ENCODE results near the gene TBX1. TPM values are rescaled to one million over a fixed set of nuclear protein-coding genes. Genes with fewer than 3 reads are reported as not detected.

The TBX1 gene
- total and polyA plus RNA-seq, 10 of the 15 experiments (the other 5 are each of a cell fraction or from before 2014, with no cell fraction given), result not detected

- no peak for TF ChIP-seq BRCA1 (IDR thresholded peaks at IDR 0.05; ENCODE audit: low read depth, low read length)
- TF ChIP-seq ZNF687 (IDR thresholded peaks at IDR 0.05), result no peak
- no peak for TF ChIP-seq SMAD5 (IDR thresholded peaks at IDR 0.05; ENCODE audit: low read depth)
- no peak for TF ChIP-seq E2F8 (IDR thresholded peaks at IDR 0.05; ENCODE audit: low read depth, partially characterized antibody)
- no peak for TF ChIP-seq TARDBP (IDR thresholded peaks at IDR 0.05; ENCODE audit: borderline replicate concordance)
- no peak for TF ChIP-seq RELB (IDR thresholded peaks at IDR 0.05; ENCODE audit: low read depth)
- no peak for TF ChIP-seq WRNIP1 (IDR thresholded peaks at IDR 0.05; ENCODE audit: borderline replicate concordance, low read depth, low read length)
- TF ChIP-seq RAD51 (IDR thresholded peaks at IDR 0.05), result no peak
- no peak for TF ChIP-seq SIN3A (IDR thresholded peaks at IDR 0.05; ENCODE audit: low read depth, low read length)
Measured at GRCh38 chr22:19816372-19817119, 56.0 kb downstream of the TBX1 start (continued).

Other genes starting within 250 kb of the TBX1 start
- gene CLDN5, start 236.4 kb upstream of the TBX1 start, total RNA-seq (2014; rRNA removed), result not detected in 2 replicates
- gene CLDN5, start 236.4 kb upstream of the TBX1 start, total RNA-seq (2014; rRNA removed; fragmentation: Illumina TruSeq; extraction: Trizol), result not detected in 2 replicates
- gene CLDN5, start 236.4 kb upstream of the TBX1 start, total RNA-seq (2021), result 0.15 TPM in 1 of 2 replicates, not detected in the other
- not detected in 2 replicates for gene CLDN5, start 236.4 kb upstream of the TBX1 start, polyA plus RNA-seq (2011; rRNA removed)
- not detected in 2 replicates for gene CLDN5, start 236.4 kb upstream of the TBX1 start, polyA plus RNA-seq (2014; fragmentation: Illumina TruSeq; extraction: Trizol)
- not detected for gene CLDN5, start 236.4 kb upstream of the TBX1 start, polyA plus RNA-seq (2014; fragmentation: Nextera tagmentation; extraction: Ambion mirVana)
- not detected in 2 replicates for gene CLDN5, start 236.4 kb upstream of the TBX1 start, polyA plus RNA-seq (2014; rRNA removed)
- not detected for gene CLDN5, start 236.4 kb upstream of the TBX1 start, polyA plus RNA-seq (2016; fragmentation: Nextera tagmentation; extraction: Ambion mirVana)
- gene SEPTIN5, start 46.3 kb upstream of the TBX1 start, total RNA-seq (2014; rRNA removed), result 0.34 and 0.65 TPM in 2 replicates
- 0.13 and 0.51 TPM in 2 replicates for gene SEPTIN5, start 46.3 kb upstream of the TBX1 start, total RNA-seq (2014; rRNA removed; fragmentation: Illumina TruSeq; extraction: Trizol)
- gene SEPTIN5, start 46.3 kb upstream of the TBX1 start, total RNA-seq (2021), result 0.82 and 1.1 TPM in 2 replicates
- gene SEPTIN5, start 46.3 kb upstream of the TBX1 start, polyA plus RNA-seq (2011; rRNA removed), result 0.19 and 0.43 TPM in 2 replicates
- gene SEPTIN5, start 46.3 kb upstream of the TBX1 start, polyA plus RNA-seq (2014; fragmentation: Illumina TruSeq; extraction: Trizol), result 0.34 and 1.5 TPM in 2 replicates
- gene SEPTIN5, start 46.3 kb upstream of the TBX1 start, polyA plus RNA-seq (2014; fragmentation: Nextera tagmentation; extraction: Ambion mirVana), result not detected
- 0.46 TPM in 1 of 2 replicates, not detected in the other for gene SEPTIN5, start 46.3 kb upstream of the TBX1 start, polyA plus RNA-seq (2014; rRNA removed)
- not detected for gene SEPTIN5, start 46.3 kb upstream of the TBX1 start, polyA plus RNA-seq (2016; fragmentation: Nextera tagmentation; extraction: Ambion mirVana)
- gene GP1BB, start 37.2 kb upstream of the TBX1 start, total RNA-seq (2014; rRNA removed), result 0.28 TPM in 1 of 2 replicates, not detected in the other
- not detected in 2 replicates for gene GP1BB, start 37.2 kb upstream of the TBX1 start, total RNA-seq (2014; rRNA removed; fragmentation: Illumina TruSeq; extraction: Trizol)
- 0.28 and 0.35 TPM in 2 replicates for gene GP1BB, start 37.2 kb upstream of the TBX1 start, total RNA-seq (2021)
- not detected in 2 replicates for gene GP1BB, start 37.2 kb upstream of the TBX1 start, polyA plus RNA-seq (2011; rRNA removed)
- not detected in 2 replicates for gene GP1BB, start 37.2 kb upstream of the TBX1 start, polyA plus RNA-seq (2014; fragmentation: Illumina TruSeq; extraction: Trizol)
- under 1 TPM in 1 of 2 experiments, not detected in 1; 0.05 TPM for gene GP1BB, start 37.2 kb upstream of the TBX1 start, polyA plus RNA-seq (2014; fragmentation: Nextera tagmentation; extraction: Ambion mirVana)
- gene GP1BB, start 37.2 kb upstream of the TBX1 start, polyA plus RNA-seq (2014; rRNA removed), result 0.10 TPM in 1 of 2 replicates, not detected in the other
- gene GP1BB, start 37.2 kb upstream of the TBX1 start, polyA plus RNA-seq (2016; fragmentation: Nextera tagmentation; extraction: Ambion mirVana), result not detected
- gene GNB1L, start 94.1 kb downstream of the TBX1 start, total RNA-seq (2014; rRNA removed), result 13.8 and 19.4 TPM in 2 replicates
- gene GNB1L, start 94.1 kb downstream of the TBX1 start, total RNA-seq (2014; rRNA removed; fragmentation: Illumina TruSeq; extraction: Trizol), result 0.83 and 2.1 TPM in 2 replicates
- gene GNB1L, start 94.1 kb downstream of the TBX1 start, total RNA-seq (2021), result 12.6 and 13.4 TPM in 2 replicates
- 1.2 and 3.0 TPM in 2 replicates for gene GNB1L, start 94.1 kb downstream of the TBX1 start, polyA plus RNA-seq (2011; rRNA removed)
- 0.03 and 0.37 TPM in 2 replicates for gene GNB1L, start 94.1 kb downstream of the TBX1 start, polyA plus RNA-seq (2014; fragmentation: Illumina TruSeq; extraction: Trizol)
- under 1 TPM; 0.21 to 0.99 TPM for gene GNB1L, start 94.1 kb downstream of the TBX1 start, polyA plus RNA-seq (2014; fragmentation: Nextera tagmentation; extraction: Ambion mirVana)
- gene GNB1L, start 94.1 kb downstream of the TBX1 start, polyA plus RNA-seq (2014; rRNA removed), result 10.5 and 11.0 TPM in 2 replicates
- 10 to 100 TPM; 15.4 to 17.3 TPM for gene GNB1L, start 94.1 kb downstream of the TBX1 start, polyA plus RNA-seq (2016; fragmentation: Nextera tagmentation; extraction: Ambion mirVana)
- 10.9 and 12.0 TPM in 2 replicates for gene RTL10, start 94.1 kb downstream of the TBX1 start, total RNA-seq (2014; rRNA removed)
- 5.1 and 5.9 TPM in 2 replicates for gene RTL10, start 94.1 kb downstream of the TBX1 start, total RNA-seq (2014; rRNA removed; fragmentation: Illumina TruSeq; extraction: Trizol)
- gene RTL10, start 94.1 kb downstream of the TBX1 start, total RNA-seq (2021), result 17.8 and 17.9 TPM in 2 replicates
- gene RTL10, start 94.1 kb downstream of the TBX1 start, polyA plus RNA-seq (2011; rRNA removed), result 4.0 and 7.2 TPM in 2 replicates
- gene RTL10, start 94.1 kb downstream of the TBX1 start, polyA plus RNA-seq (2014; fragmentation: Illumina TruSeq; extraction: Trizol), result 7.0 and 9.6 TPM in 2 replicates
- 1 to 10 TPM; 5.3 to 7.3 TPM for gene RTL10, start 94.1 kb downstream of the TBX1 start, polyA plus RNA-seq (2014; fragmentation: Nextera tagmentation; extraction: Ambion mirVana)
- 10.8 and 11.1 TPM in 2 replicates for gene RTL10, start 94.1 kb downstream of the TBX1 start, polyA plus RNA-seq (2014; rRNA removed)
- 10 to 100 TPM; 13.8 to 18.1 TPM for gene RTL10, start 94.1 kb downstream of the TBX1 start, polyA plus RNA-seq (2016; fragmentation: Nextera tagmentation; extraction: Ambion mirVana)
- 107 and 112 TPM in 2 replicates for gene COMT, start 181.0 kb downstream of the TBX1 start, total RNA-seq (2014; rRNA removed)
- gene COMT, start 181.0 kb downstream of the TBX1 start, total RNA-seq (2014; rRNA removed; fragmentation: Illumina TruSeq; extraction: Trizol), result 26.8 and 33.7 TPM in 2 replicates
- 99.7 and 114 TPM in 2 replicates for gene COMT, start 181.0 kb downstream of the TBX1 start, total RNA-seq (2021)
- gene COMT, start 181.0 kb downstream of the TBX1 start, polyA plus RNA-seq (2011; rRNA removed), result 12.4 and 30.7 TPM in 2 replicates
- gene COMT, start 181.0 kb downstream of the TBX1 start, polyA plus RNA-seq (2014; fragmentation: Illumina TruSeq; extraction: Trizol), result 4.8 and 26.1 TPM in 2 replicates
- gene COMT, start 181.0 kb downstream of the TBX1 start, polyA plus RNA-seq (2014; fragmentation: Nextera tagmentation; extraction: Ambion mirVana), result 10 to 100 TPM in 1 of 2 experiments, 1 to 10 TPM in 1; 4.5 to 16.1 TPM
- 98.5 and 117 TPM in 2 replicates for gene COMT, start 181.0 kb downstream of the TBX1 start, polyA plus RNA-seq (2014; rRNA removed)
- 100 to 1,000 TPM; 142 to 152 TPM for gene COMT, start 181.0 kb downstream of the TBX1 start, polyA plus RNA-seq (2016; fragmentation: Nextera tagmentation; extraction: Ambion mirVana)
- 13.9 and 16.5 TPM in 2 replicates for gene TXNRD2, start 181.0 kb downstream of the TBX1 start, total RNA-seq (2014; rRNA removed)
- gene TXNRD2, start 181.0 kb downstream of the TBX1 start, total RNA-seq (2014; rRNA removed; fragmentation: Illumina TruSeq; extraction: Trizol), result 10.0 and 11.2 TPM in 2 replicates
- 17.7 and 19.4 TPM in 2 replicates for gene TXNRD2, start 181.0 kb downstream of the TBX1 start, total RNA-seq (2021)
- 8.6 and 12.4 TPM in 2 replicates for gene TXNRD2, start 181.0 kb downstream of the TBX1 start, polyA plus RNA-seq (2011; rRNA removed)
- 7.7 and 8.7 TPM in 2 replicates for gene TXNRD2, start 181.0 kb downstream of the TBX1 start, polyA plus RNA-seq (2014; fragmentation: Illumina TruSeq; extraction: Trizol)
- 1 to 10 TPM; 1.6 to 1.9 TPM for gene TXNRD2, start 181.0 kb downstream of the TBX1 start, polyA plus RNA-seq (2014; fragmentation: Nextera tagmentation; extraction: Ambion mirVana)
- 14.1 and 15.4 TPM in 2 replicates for gene TXNRD2, start 181.0 kb downstream of the TBX1 start, polyA plus RNA-seq (2014; rRNA removed)
- 10 to 100 TPM; 24.3 to 26.0 TPM for gene TXNRD2, start 181.0 kb downstream of the TBX1 start, polyA plus RNA-seq (2016; fragmentation: Nextera tagmentation; extraction: Ambion mirVana)